BLaER1 treated with 17β-estradiol and CSF1 and Interleukin-3, amounts not matched to agents 10 nM and 100 nM (cell line): ENCODE results near the gene FOXG1.

ENCODE experiments used
- H3K27ac ChIP-seq, 11 experiments: shearing (Covaris generic); formaldehyde crosslinking; 2 replicates each; pipeline ENCODE4 v1.8.1; 2022
- H3K27me3 ChIP-seq, 11 experiments: shearing (Covaris generic); formaldehyde crosslinking; 2 replicates each; pipeline ENCODE4 v1.8.1; 2022
- H3K36me3 ChIP-seq, 11 experiments: shearing (Covaris generic); formaldehyde crosslinking; 2 replicates each; pipeline ENCODE4 v1.8.1; 2022
- H3K4me1 ChIP-seq, 10 experiments: shearing (Covaris generic); formaldehyde crosslinking; 2 replicates each; pipeline ENCODE4 v1.8.1; 2022
- H3K4me2 ChIP-seq, 11 experiments: shearing (Covaris generic); formaldehyde crosslinking; 2 replicates each; pipeline ENCODE4 v1.8.1; 2022
- H3K4me3 ChIP-seq, 10 experiments: shearing (Covaris generic); formaldehyde crosslinking; 2 replicates each; pipeline ENCODE4 v1.8.1; 2022
- H3K9ac ChIP-seq, 11 experiments: shearing (Covaris generic); formaldehyde crosslinking; 2 replicates each; pipeline ENCODE4 v1.8.1; 2022
- H3K9me3 ChIP-seq, 11 experiments: shearing (Covaris generic); formaldehyde crosslinking; replicated peaks in 1 of 11; 2 replicates each; pipeline ENCODE4 v1.8.1; 2022
- H4K20me1 ChIP-seq, 11 experiments: shearing (Covaris generic); formaldehyde crosslinking; 2 replicates each; pipeline ENCODE4 v1.8.1; 2022
- Cebpa-rat ChIP-seq, 11 experiments: shearing (Covaris generic); IDR thresholded peaks; 2 replicates each; pipeline ENCODE4 v1.8.1; 2022

The FOXG1 gene

DNA sequence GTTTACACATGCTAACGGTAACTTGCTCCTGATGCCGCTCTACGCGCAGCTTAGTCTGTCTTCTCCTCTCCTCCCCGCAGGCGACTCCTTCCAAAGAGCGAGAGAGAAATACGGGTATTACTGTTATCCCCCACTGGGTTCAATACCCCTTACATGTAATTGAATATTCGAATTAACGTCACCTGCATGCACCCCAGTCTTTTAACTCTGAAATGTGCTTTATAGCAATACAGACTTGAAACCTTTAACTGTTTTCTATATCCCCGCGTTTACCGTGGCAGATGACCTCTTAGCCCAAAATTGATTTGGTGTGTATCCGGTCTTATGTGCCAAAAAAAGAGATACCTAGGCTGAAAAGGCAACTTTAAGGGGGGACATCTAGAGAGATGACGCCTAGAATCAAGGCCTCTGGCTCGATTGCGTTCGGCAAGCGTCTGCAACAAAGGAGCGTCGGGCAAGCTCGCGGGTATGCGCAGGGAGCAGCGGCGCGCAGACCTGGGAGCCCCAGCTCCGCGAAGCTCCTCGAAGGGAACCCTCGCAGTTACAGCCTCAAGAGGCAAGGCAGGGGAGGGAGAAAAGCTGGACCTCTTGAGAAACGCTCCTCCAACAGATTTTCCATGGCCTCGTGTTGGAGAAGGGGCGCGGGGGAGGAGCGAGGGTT lies 6.8 kb upstream of the FOXG1 start:
- Histone ChIP-seq H3K9me3 (peaks cover 8 to 25% (median 14%) of the 10 kb centered on the region in 11 experiments; a peak in 17 of 22 replicates), H3K36me3 (no peaks in the 10 kb centered on the region), H3K4me2 (no peak overlapping the region), H3K4me1 (0 out of 20 replicates have a peak, but pooled peaks cover 0 to 4% (median 0%) of the 10 kb centered on the region in 10 experiments), H3K9ac (no peak overlapping the region), H3K4me3 (no peak overlapping the region), H3K27me3 (peaks cover 97 to 100% (median 99%) of the 10 kb centered on the region in 11 experiments), H4K20me1 (peaks cover 0 to 25% (median 0%) of the 10 kb centered on the region in 11 experiments; a peak in 4 of 22 replicates), H3K27ac (no peak overlapping the region)
- TF ChIP-seq Cebpa-rat (IDR thresholded peaks at IDR 0.05): no peak

DNA sequence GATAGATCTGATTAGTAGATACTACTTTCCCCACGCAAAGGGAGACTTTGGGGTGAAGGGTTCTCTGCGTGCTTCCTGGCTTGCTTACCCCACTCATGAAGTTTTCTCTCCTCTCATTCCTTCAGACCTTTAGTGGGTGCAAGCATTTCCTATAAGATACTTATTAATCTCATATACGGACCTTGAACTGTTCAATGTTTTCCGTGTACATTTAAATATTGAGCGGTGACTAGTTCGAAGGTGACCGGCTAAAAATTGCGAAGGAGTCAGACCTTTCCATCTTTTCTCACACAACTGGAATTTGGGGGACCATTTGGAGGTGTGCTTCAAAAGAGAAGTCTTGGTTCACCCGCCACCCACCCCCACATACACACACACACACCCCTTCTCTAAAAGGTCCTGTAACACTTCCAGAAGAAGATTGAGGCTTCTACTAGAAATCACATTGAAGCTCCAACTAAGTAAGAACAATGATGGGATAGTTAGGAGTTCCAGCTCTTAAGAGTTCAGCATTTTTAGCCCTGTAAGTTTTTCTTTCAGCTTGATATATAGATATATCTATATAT lies 6.1 kb upstream of the FOXG1 start:
- H3K27ac ChIP-seq: no peak overlapping the region
- peaks cover 97 to 100% (median 99%) of the 10 kb centered on the region in 11 experiments for H3K27me3 ChIP-seq
- no peak overlapping the region for H3K4me3 ChIP-seq
- no peak overlapping the region for H3K9ac ChIP-seq
- peaks cover 0 to 20% (median 0%) of the 10 kb centered on the region in 11 experiments; a peak in 4 of 22 replicates for H4K20me1 ChIP-seq
- H3K4me2 ChIP-seq: no peak overlapping the region
- H3K9me3 ChIP-seq: peaks cover 12 to 30% (median 19%) of the 10 kb centered on the region in 11 experiments; a peak in 19 of 22 replicates
- H3K4me1 ChIP-seq: 0 out of 20 replicates have a peak, but pooled peaks cover 0 to 4% (median 0%) of the 10 kb centered on the region in 10 experiments
- TF ChIP-seq Cebpa-rat (IDR thresholded peaks at IDR 0.05): no peak
- no peaks in the 10 kb centered on the region for H3K36me3 ChIP-seq

DNA sequence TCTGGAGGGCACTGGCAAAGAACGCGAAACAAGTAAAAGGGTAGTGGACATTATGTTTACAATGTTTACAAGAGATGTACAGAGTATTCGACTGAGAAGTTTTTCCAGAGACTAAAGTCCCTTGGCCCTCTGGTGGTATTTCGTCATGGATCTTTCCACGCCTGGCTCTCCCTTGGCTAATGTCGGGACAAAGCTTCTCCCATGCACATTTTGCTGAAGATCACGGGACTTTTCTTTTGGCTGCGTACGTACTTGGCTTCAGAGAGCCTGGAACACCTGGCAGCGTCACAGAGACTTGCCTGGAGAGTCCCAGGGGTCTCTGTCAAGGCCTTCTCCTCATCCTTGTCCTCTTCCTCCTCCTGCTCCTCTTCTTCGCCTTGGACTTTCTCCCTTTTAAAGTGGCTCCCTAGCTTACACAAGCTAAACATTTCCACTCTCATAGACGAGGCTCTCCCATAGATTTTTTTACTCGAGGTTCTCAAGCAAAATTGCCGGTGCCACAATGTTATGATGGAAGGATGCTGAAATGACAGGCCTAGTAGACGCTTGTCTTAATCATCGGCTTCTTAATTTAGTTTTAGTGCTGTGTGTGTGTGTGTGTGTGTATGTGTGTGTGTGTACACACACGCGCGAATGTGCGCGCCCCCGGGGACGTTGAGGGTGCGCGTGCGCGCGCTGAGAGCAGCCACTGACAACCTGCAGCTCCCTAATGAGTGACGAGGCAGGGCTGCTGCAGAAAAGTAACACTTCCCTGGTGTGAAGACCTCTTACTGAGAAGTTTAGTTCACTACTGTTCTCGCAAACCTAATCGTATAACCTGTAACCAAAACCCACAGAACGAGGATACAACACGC lies 4.9 kb upstream of the FOXG1 start:
- H3K36me3 ChIP-seq: no peaks in the 10 kb centered on the region
- no peak overlapping the region for H3K27ac ChIP-seq
- peaks cover 15 to 37% (median 25%) of the 10 kb centered on the region in 11 experiments; a peak in 20 of 22 replicates for H3K9me3 ChIP-seq
- no peak overlapping the region for H3K4me2 ChIP-seq
- H4K20me1 ChIP-seq: peaks cover 0 to 20% (median 0%) of the 10 kb centered on the region in 11 experiments; a peak in 4 of 22 replicates
- TF ChIP-seq Cebpa-rat (IDR thresholded peaks at IDR 0.05): no peak
- no peak overlapping the region for H3K9ac ChIP-seq
- peaks cover 89 to 95% (median 94%) of the 10 kb centered on the region in 11 experiments for H3K27me3 ChIP-seq
- no peaks in the 10 kb centered on the region for H3K4me1 ChIP-seq
- H3K4me3 ChIP-seq: no peak overlapping the region

DNA sequence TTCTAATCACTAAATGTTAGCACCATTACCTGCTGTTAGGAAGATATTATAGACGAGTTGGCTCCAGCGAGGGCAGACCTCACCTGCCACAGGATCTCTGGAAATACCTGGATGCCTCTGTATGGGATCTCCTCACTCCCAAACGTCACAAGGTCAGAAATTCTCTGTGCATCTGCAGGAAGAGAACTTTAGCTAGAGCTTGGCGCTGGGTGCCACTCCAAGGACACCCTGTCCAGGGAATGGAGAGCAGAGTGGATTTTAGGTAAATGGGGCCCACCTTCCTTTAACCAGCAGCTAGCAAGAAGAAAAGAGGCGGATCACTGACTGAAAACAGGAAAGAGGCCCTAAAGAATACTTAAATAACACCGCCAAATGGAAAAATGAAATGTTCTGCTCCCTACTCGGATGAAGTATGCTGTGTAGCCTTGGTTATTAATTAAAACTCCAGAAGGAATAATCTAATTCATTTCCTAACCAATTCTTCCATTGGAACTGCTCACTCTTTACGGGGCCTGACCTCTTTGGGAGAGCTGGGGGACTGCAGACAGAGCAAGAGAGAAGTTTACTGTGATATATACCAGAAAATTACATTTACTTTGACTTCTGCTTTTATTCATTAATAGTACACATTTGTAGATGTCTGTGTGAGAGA lies 4.2 kb upstream of the FOXG1 start:
- Histone ChIP-seq H3K4me2 (no peak overlapping the region), H3K9me3 (peaks cover 15 to 37% (median 25%) of the 10 kb centered on the region in 11 experiments; a peak in 20 of 22 replicates), H3K9ac (no peak overlapping the region), H3K36me3 (no peaks in the 10 kb centered on the region), H3K27ac (no peak overlapping the region), H3K4me3 (no peak overlapping the region), H3K4me1 (no peaks in the 10 kb centered on the region), H3K27me3 (peaks cover 82 to 87% (median 86%) of the 10 kb centered on the region in 11 experiments), H4K20me1 (peaks cover 0 to 16% (median 0%) of the 10 kb centered on the region in 11 experiments; a peak in 3 of 22 replicates)
- TF ChIP-seq Cebpa-rat (IDR thresholded peaks at IDR 0.05): no peak

DNA sequence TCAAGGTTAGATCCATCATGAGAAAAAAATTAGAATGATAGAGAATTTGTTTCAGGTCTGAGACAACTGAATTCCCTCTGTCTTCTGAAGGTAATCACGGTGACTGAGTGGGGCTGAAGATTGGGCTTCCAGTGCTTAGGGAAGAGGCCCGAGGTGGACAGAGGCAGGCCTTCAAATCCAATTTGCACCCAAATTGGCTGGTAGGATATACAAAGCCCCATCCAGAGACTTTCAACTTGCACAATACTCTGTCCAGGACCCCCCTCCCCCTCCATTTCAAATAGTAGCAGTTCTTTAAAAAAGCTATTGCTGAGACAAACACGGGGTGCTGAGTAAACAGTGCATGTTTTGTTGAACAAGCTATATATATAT lies 3.6 kb upstream of the FOXG1 start:
- no peak overlapping the region for H3K27ac ChIP-seq
- H3K9ac ChIP-seq: no peak overlapping the region
- H3K4me1 ChIP-seq: no peaks in the 10 kb centered on the region
- peaks cover 18 to 40% (median 29%) of the 10 kb centered on the region in 11 experiments for H3K9me3 ChIP-seq
- no peak overlapping the region for H3K4me3 ChIP-seq
- H3K27me3 ChIP-seq: peaks cover 76 to 84% (median 81%) of the 10 kb centered on the region in 11 experiments
- H3K4me2 ChIP-seq: no peak overlapping the region
- peaks cover 0 to 11% (median 0%) of the 10 kb centered on the region in 11 experiments; a peak in 2 of 22 replicates for H4K20me1 ChIP-seq
- TF ChIP-seq Cebpa-rat (IDR thresholded peaks at IDR 0.05): no peak
- H3K36me3 ChIP-seq: no peaks in the 10 kb centered on the region

DNA sequence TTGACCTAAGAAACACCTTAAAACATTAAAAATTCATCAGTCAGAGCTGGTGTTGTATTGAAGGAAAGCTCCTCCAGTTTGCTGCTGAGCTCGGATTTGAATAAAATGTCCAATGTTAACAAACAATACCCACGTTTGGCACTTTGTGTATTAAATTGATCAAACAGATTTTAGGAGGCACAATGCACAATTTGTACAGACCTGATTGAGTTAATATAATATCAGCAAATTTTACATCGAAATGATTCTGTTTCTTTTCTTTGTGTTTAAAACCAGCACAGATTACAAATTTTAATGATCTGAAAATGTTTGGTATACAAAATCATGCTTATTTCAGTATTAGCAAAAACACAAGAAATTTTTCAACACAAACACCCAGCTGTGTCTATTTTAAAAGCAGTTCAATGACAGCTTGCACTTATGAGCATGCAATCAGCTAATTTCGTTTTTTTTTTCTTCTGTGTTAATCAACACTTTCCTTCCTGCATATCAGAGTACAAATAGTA lies 2.8 kb upstream of the FOXG1 start:
- Histone ChIP-seq H3K4me3 (no peak overlapping the region), H3K9ac (no peak overlapping the region), H3K36me3 (no peaks in the 10 kb centered on the region), H3K4me2 (no peak overlapping the region), H4K20me1 (peaks cover 0 to 9% (median 0%) of the 10 kb centered on the region in 11 experiments; a peak in 1 of 22 replicates), H3K9me3 (peaks cover 25 to 40% (median 35%) of the 10 kb centered on the region in 11 experiments), H3K4me1 (no peaks in the 10 kb centered on the region), H3K27ac (no peak overlapping the region), H3K27me3 (peaks cover 68 to 84% (median 75%) of the 10 kb centered on the region in 11 experiments)
- TF ChIP-seq Cebpa-rat (IDR thresholded peaks at IDR 0.05): no peak

DNA sequence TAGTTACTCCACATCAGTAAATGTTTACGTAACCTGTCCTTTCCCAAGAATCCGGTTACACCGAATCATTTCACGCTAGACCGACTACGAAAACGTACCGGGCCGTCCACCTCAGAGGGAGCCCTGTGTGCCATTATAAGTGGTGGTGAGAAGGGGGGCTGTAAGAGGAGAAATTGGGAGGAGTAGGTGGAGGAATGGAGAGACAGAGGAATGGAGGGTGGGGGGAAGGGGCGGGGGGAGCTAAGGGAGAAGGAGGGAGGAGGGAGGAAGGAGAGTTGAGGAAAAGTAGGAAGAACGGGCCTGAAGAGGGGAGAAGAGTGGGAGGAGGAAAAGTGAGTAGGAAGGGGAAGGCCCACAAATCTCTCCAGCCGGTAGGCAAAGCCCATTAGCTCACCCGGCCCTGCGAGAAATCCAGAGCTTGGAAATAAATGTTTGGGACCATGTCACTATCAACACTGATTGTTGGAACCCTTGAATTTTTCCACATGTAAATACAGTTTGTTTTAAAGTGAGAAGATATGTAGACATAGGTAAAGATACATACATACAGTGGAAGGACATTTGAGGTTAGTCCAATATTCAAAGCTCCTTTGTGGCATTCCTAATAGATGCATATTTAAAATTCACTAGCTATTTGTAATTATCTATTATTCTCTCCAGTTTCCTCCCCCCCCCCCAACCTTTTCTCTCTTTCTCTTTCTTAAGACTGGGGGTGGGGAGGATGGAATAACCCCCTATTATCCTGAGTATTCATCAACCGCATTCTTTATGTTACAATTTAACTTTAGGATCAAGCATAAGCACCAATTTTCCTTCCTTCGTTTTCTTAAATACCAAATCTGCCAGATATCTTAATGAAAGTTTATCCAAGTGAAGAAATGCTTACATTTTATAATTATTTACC lies 2.1 kb upstream of the FOXG1 start:
- peaks cover 61 to 84% (median 75%) of the 10 kb centered on the region in 11 experiments for H3K27me3 ChIP-seq

More for the DNA sequence above, 2.1 kb upstream of the FOXG1 start:
- Histone ChIP-seq H3K9me3 (peaks cover 18 to 34% (median 29%) of the 10 kb centered on the region in 11 experiments), H3K4me3 (no peak overlapping the region), H3K4me1 (no peaks in the 10 kb centered on the region), H3K9ac (no peak overlapping the region), H4K20me1 (peaks cover 0 to 7% (median 0%) of the 10 kb centered on the region in 11 experiments; a peak in 1 of 22 replicates), H3K4me2 (no peak overlapping the region), H3K36me3 (no peaks in the 10 kb centered on the region), H3K27ac (no peak overlapping the region)
- TF ChIP-seq Cebpa-rat (IDR thresholded peaks at IDR 0.05): no peak
